Cardiac muscle cell (in vitro differentiated cells and primary cell): ENCODE measurements around the gene ENOX1. TPM values are rescaled to one million over a fixed set of nuclear protein-coding genes. Genes with fewer than 3 reads are reported as not detected.
A peak's percentile ranks its signal among the peaks of the same experiment; 100 is the strongest.

Experiments used
- DNase-seq, 2 donors: peaks; one replicate each; pipeline versions ENCODE4 v3.0.0 to v3.0.0-alpha.2; 2010 to 2017; ENCODE audit warnings: low read depth in 1 of 2, low spot score in 1 of 2
- H3K27ac ChIP-seq: fragments of 200-600 bp; sonication (generic); 2 replicates; pipeline ENCODE4 v1.5.1; 2016
- H3K27me3 ChIP-seq: fragments of 200-600 bp; sonication (generic); 2 replicates; pipeline ENCODE4 v1.6.0; 2016; ENCODE audit warnings: control low read depth
- H3K36me3 ChIP-seq: fragments of 200-600 bp; sonication (generic); 2 replicates; pipeline ENCODE4 v1.5.1; 2016; ENCODE audit warnings: control low read depth
- H3K4me1 ChIP-seq: fragments of 200-600 bp; sonication (generic); 2 replicates; pipeline ENCODE4 v1.8.1; 2017; ENCODE audit warnings: low read depth, mild to moderate bottlenecking, mixed run types
- H3K4me3 ChIP-seq: fragments of 200-600 bp; sonication (generic); 2 replicates; pipeline ENCODE4 v1.5.1; 2016; ENCODE audit warnings: mild to moderate bottlenecking
- H3K9me3 ChIP-seq: fragments of 200-600 bp; sonication (generic); 2 replicates; pipeline ENCODE4 v1.5.1; 2017; ENCODE audit warnings: low read depth, mild to moderate bottlenecking, control low read depth
- polyA plus RNA-seq: library from polyadenylated mRNA; unstranded; fragments of >200 nt; fragmentation: Nextera tagmentation; extraction: Ambion mirVana; gene quantifications from 2 replicates; pipeline ENCODE4 v1.2.1, GENCODE V29; 2016
- total RNA-seq: library from RNA; depleted of rRNA; stranded (reverse); fragments of >200 nt; gene quantifications from 2 replicates; pipeline ENCODE4 v1.2.3, GENCODE V29; 2016
- TF ChIP-seq, protein P1 (sequence below): IDR thresholded peaks from 2 replicates; pipeline ENCODE4 v1.5.1; 2012; ENCODE audit warnings: low read depth, mild to moderate bottlenecking, low read length

Gene ENOX1
- total and polyA plus RNA-seq, 2 experiments from 2014 or later, result 2.0 to 5.1 TPM

DNA sequence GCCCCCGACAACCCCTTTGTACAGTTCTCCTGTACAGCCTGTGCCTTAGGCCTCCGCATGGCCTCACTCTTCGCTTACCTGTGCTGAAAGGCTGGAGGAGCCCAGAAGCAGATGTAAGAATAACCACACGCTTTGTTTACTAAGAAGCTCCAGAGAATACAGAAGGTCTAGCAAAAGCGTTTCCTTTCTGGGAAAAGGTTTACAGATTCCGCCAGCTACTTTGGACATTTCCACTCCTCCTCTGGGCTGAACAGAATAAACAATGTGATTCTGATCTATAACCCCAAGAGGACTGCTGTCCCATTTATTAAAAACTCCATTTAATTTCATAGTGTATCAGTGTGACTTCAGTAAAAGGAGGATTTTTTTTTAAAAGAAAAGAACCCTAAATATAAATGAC, 424.2 kb downstream of the ENOX1 start:
- no peak overlapping the region for H3K27ac ChIP-seq
- peaks cover 25% of the 10 kb centered on the region for H3K4me1 ChIP-seq
- H3K27me3 ChIP-seq, result no peaks in the 10 kb centered on the region
- no peaks in the 10 kb centered on the region for H3K36me3 ChIP-seq
- no peak overlapping the region for H3K4me3 ChIP-seq
- DNase-seq, result no peak
- TF ChIP-seq, protein P1, sequence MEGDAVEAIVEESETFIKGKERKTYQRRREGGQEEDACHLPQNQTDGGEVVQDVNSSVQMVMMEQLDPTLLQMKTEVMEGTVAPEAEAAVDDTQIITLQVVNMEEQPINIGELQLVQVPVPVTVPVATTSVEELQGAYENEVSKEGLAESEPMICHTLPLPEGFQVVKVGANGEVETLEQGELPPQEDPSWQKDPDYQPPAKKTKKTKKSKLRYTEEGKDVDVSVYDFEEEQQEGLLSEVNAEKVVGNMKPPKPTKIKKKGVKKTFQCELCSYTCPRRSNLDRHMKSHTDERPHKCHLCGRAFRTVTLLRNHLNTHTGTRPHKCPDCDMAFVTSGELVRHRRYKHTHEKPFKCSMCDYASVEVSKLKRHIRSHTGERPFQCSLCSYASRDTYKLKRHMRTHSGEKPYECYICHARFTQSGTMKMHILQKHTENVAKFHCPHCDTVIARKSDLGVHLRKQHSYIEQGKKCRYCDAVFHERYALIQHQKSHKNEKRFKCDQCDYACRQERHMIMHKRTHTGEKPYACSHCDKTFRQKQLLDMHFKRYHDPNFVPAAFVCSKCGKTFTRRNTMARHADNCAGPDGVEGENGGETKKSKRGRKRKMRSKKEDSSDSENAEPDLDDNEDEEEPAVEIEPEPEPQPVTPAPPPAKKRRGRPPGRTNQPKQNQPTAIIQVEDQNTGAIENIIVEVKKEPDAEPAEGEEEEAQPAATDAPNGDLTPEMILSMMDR, result no peak
- no peaks in the 10 kb centered on the region for H3K9me3 ChIP-seq

DNA sequence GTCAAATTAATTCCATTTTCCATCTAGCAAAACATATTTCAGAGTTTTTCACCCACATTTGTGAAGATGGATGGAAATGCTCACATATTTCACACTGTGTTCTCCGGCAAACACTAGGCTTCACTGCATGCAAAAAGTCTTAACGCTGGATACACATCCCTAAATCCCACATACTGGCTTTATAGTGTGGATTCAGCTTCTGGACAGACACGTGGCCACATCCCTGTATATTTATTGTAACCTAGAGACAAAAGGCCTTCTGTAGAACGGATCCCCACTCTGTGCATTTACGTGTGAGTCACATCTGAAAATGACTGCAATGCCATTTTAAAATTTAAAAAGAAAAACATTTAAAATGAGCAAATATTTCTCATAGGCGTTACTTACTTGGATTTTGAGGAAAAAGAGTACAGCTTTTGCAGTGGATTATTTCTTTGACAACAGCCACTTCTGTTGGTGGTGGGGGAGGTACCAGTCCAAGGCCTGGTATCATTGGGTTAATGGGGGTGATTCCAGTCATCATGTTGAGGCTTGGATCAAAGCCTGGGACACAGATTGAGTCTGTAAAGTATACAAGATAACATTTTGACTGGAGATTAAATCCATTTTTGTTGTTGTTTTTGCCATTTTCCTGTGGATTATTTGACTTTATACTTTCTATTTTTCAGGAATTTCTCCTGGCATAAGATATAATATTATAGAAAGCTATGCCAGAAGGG, 425.7 kb downstream of the ENOX1 start:
- no peak overlapping the region for H3K27ac ChIP-seq
- no peaks in the 10 kb centered on the region for H3K36me3 ChIP-seq
- H3K4me1 ChIP-seq, result peaks cover 36% of the 10 kb centered on the region
- TF ChIP-seq, protein P1, result no peak
- no peak overlapping the region for H3K4me3 ChIP-seq
- no peaks in the 10 kb centered on the region for H3K27me3 ChIP-seq
- H3K9me3 ChIP-seq, result no peaks in the 10 kb centered on the region
- peak in 1 of 2 donors; percentile 53 for DNase-seq

DNA sequence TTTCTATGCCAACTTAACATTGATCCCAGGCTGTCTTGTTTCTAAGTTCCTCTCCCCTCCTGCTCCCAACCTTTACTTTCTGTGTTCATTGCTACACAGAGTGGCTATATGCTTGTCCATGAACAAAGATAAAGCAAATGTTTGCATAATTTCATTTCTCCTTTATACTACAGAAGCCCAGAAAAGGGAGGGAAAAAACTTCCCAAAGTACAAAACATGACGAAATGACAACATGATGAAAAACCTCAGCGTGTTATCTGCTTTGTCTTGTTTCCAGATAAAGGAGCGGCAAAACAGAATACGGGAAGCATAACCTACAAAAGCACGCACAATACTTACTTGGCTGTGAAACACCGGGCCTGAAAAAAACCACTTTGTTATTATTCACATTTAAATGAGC, 426.6 kb downstream of the ENOX1 start:
- no peak overlapping the region for H3K4me3 ChIP-seq
- no peaks in the 10 kb centered on the region for H3K36me3 ChIP-seq
- H3K27me3 ChIP-seq, result no peaks in the 10 kb centered on the region
- H3K9me3 ChIP-seq, result no peaks in the 10 kb centered on the region
- TF ChIP-seq, protein P1, result no peak
- peaks cover 36% of the 10 kb centered on the region for H3K4me1 ChIP-seq
- H3K27ac ChIP-seq, result no peak overlapping the region
- DNase-seq, result peak in 1 of 2 donors; percentile 68

DNA sequence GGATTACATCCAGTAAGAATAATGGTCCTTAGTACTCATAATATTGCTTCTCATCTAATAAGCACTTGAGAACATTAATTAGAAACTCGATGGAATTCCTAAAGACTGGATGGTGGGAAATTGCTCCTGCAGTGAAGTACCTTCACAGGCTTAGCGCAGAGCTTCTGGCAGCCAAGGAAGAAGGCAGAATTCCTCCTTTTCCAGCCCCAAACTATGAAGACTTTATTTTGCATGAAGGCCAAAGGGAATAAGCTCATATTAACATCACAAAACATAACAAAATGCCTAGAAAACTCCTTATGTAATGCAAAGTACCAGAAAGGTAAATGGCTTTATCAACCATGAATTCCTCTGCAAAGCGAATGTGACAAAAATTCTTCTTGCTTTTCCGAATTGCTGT, 427.2 kb downstream of the ENOX1 start:
- no peak overlapping the region for H3K27ac ChIP-seq
- TF ChIP-seq, protein P1, result no peak
- no peak for DNase-seq
- H3K4me3 ChIP-seq, result no peak overlapping the region
- no peaks in the 10 kb centered on the region for H3K36me3 ChIP-seq
- peaks cover 36% of the 10 kb centered on the region for H3K4me1 ChIP-seq
- H3K9me3 ChIP-seq, result no peaks in the 10 kb centered on the region
- H3K27me3 ChIP-seq, result no peaks in the 10 kb centered on the region

DNA sequence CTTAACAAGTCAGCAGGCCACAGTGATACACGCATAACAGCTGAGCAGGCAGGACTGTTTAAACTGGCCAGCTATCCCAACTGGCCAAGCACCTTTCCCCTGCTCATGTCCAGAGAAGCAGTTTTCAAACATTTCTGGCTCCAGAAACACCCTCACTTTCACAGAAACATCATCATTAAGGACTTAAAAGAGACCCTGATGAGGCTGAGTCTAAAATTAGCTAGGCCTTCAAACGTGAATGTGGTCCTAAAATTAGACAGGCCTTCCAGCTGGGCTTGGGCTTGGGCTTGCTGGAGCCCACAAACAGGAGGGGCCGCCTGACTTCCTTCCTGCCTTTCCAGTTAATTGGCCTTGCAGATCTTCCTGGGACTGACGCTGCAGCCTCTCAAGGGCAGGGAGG, 429.2 kb downstream of the ENOX1 start:
- Histone ChIP-seq H3K27ac (peak overlapping the region; percentile 83), H3K4me1 (peaks cover 36% of the 10 kb centered on the region), H3K27me3 (no peaks in the 10 kb centered on the region), H3K4me3 (no peak overlapping the region), H3K9me3 (no peaks in the 10 kb centered on the region), H3K36me3 (no peaks in the 10 kb centered on the region)
- TF ChIP-seq, protein P1, result no peak
- DNase-seq, result peak in 1 of 2 donors; percentile 65
